GM10847 (cell line): Measurements from ENCODE around the gene MARVELD1.

Experiments used
- POLR2A ChIP-seq: IDR thresholded peaks from 2 replicates; pipeline ENCODE4 v1.6.1; 2011; ENCODE audit not compliant: insufficient read length; ENCODE audit errors: extremely low read depth

Gene MARVELD1

GRCh38 chr10:97731346-97732051 lies 18.0 kb downstream of the MARVELD1 start:
- TF ChIP-seq POLR2A = no peak

GRCh38 chr10:97732052-97732359 lies 18.5 kb downstream of the MARVELD1 start:
- no peak for TF ChIP-seq POLR2A

GRCh38 chr10:97733256-97733655 lies 19.7 kb downstream of the MARVELD1 start:
- no peak for TF ChIP-seq POLR2A

- no peak for TF ChIP-seq POLR2A
These were observed 20.5 kb downstream of the MARVELD1 start for GRCh38 chr10:97734021-97734420.

GRCh38 chr10:97736403-97736901 lies 22.9 kb downstream of the MARVELD1 start:
- TF ChIP-seq POLR2A = no peak

- TF ChIP-seq POLR2A = peak; percentile 92
These were observed 23.6 kb downstream of the MARVELD1 start, which contains the start of gene ZFYVE27 for GRCh38 chr10:97736902-97737769. TSS of gene ZFYVE27 (plus strand) at chr10:97737128. CDS start at chr10:97738478, 1,350 bp downstream.

GRCh38 chr10:97737770-97738265 lies 24.3 kb downstream of the MARVELD1 start:
- no peak for TF ChIP-seq POLR2A

GRCh38 chr10:97738616-97739015 lies 25.1 kb downstream of the MARVELD1 start:
- TF ChIP-seq POLR2A = no peak

- TF ChIP-seq POLR2A = no peak
These were observed 27.1 kb downstream of the MARVELD1 start for GRCh38 chr10:97740613-97741012.

GRCh38 chr10:97743169-97743943 lies 29.8 kb downstream of the MARVELD1 start:
- no peak for TF ChIP-seq POLR2A

- no peak for TF ChIP-seq POLR2A
These were observed 31.0 kb downstream of the MARVELD1 start for GRCh38 chr10:97744405-97745035.

GRCh38 chr10:97747573-97747972 lies 34.0 kb downstream of the MARVELD1 start:
- no peak for TF ChIP-seq POLR2A

- TF ChIP-seq POLR2A = no peak
These were observed 34.6 kb downstream of the MARVELD1 start for GRCh38 chr10:97748116-97748515.

- no peak for TF ChIP-seq POLR2A
These were observed 39.4 kb downstream of the MARVELD1 start for GRCh38 chr10:97752956-97753355.

GRCh38 chr10:97754726-97755125 lies 41.2 kb downstream of the MARVELD1 start:
- TF ChIP-seq POLR2A = no peak
